ENCODE data around the gene ENTPD1. TPM values are rescaled to one million over a fixed set of nuclear protein-coding genes. Genes with fewer than 3 reads are reported as not detected.
"Not testable (repeated sequence)": the region's sequence is repeated elsewhere in the genome, so short reads cannot be mapped to it uniquely, and the experiment has no call there.

ENTPD1 gene
- total and polyA plus RNA-seq, 8 donors, result 3.7 to 56.7 (median 9.7) TPM

GRCh38 chr10:95761939-95762492, 6.1 kb downstream of the ENTPD1 start:
- H3K9me3 ChIP-seq, result no peaks in the 10 kb centered on the region
- H3K4me3 ChIP-seq, result no peak overlapping the region
- 53 to 81% (median 71%) methylated on average over 3 of the region's 3 CpGs for WGBS, 5 donors
- H3K4me1 ChIP-seq, result peaks cover 0 to 40% (median 24%) of the 10 kb centered on the region in 4 donors
- intact Hi-C loops (cut with DNase I; ENCODE audit: low total_unique reads), result no loop called here
- H3K27me3 ChIP-seq, result no peaks in the 10 kb centered on the region
- DNase-seq, result no peak
- peak overlapping the region in 1 of 5 donors; percentile 65 for H3K27ac ChIP-seq
- TF ChIP-seq POLR2A (IDR thresholded peaks at IDR 0.05) (no peak), EP300 (IDR thresholded peaks at IDR 0.05) (no peak), CTCF (IDR thresholded peaks at IDR 0.05) (no peak), POLR2AphosphoS5 (IDR thresholded peaks at IDR 0.05) (no peak)
- H3K36me3 ChIP-seq, result no peaks in the 10 kb centered on the region

GRCh38 chr10:95767884-95768556, 12.1 kb downstream of the ENTPD1 start:
- Histone ChIP-seq H3K36me3 (no peaks in the 10 kb centered on the region), H3K27ac (peak overlapping the region in 3 of 5 donors; percentile 37 to 71 (median 57)), H3K4me3 (no peak overlapping the region), H3K4me1 (peaks cover 0 to 10% (median 5%) of the 10 kb centered on the region in 4 donors), H3K27me3 (no peaks in the 10 kb centered on the region), H3K9me3 (no peaks in the 10 kb centered on the region)
- intact Hi-C loops (cut with DNase I; ENCODE audit: low total_unique reads), result no loop called here
- peak in 1 of 3 donors; percentile 33 for TF ChIP-seq POLR2AphosphoS5 (IDR thresholded peaks at IDR 0.05)
- no peak for TF ChIP-seq EP300 (IDR thresholded peaks at IDR 0.05)
- peak in 1 of 2 donors; percentile 42 for DNase-seq

- WGBS, 5 donors, result 79 to 93% (median 90%) methylated on average over 4 of the region's 4 CpGs
- H3K36me3 ChIP-seq, result no peaks in the 10 kb centered on the region
- intact Hi-C loops (cut with DNase I; ENCODE audit: low total_unique reads), result no loop called here
- H3K4me3 ChIP-seq, result no peak overlapping the region
- peak overlapping the region in 1 of 5 donors; percentile 29 for H3K27ac ChIP-seq
- DNase-seq, result no peak
- TF ChIP-seq CTCF (IDR thresholded peaks at IDR 0.05) (no peak), EP300 (IDR thresholded peaks at IDR 0.05) (no peak), POLR2A (IDR thresholded peaks at IDR 0.05) (no peak), POLR2AphosphoS5 (IDR thresholded peaks at IDR 0.05) (no peak)
- H3K27me3 ChIP-seq, result no peaks in the 10 kb centered on the region
- peaks cover 0 to 10% (median 5%) of the 10 kb centered on the region in 4 donors for H3K4me1 ChIP-seq
- peaks cover 0 to 4% (median 0%) of the 10 kb centered on the region in 4 donors for H3K9me3 ChIP-seq
These were observed 14.2 kb downstream of the ENTPD1 start for GRCh38 chr10:95770084-95770720.

- H3K9me3 ChIP-seq; H3K4me3 ChIP-seq; DNase-seq; intact Hi-C loops (cut with DNase I; ENCODE audit: low total_unique reads); H3K27ac ChIP-seq; H3K27me3 ChIP-seq; H3K36me3 ChIP-seq; H3K4me1 ChIP-seq: not testable (repeated sequence)
- WGBS, 5 donors, result 45 to 100% (median 69%) methylated on average over 2 of the region's 2 CpGs
These were observed 17.5 kb downstream of the ENTPD1 start for GRCh38 chr10:95773454-95773853.

- not testable (repeated sequence) for H3K4me1 ChIP-seq
- WGBS, 5 donors, result 85 to 93% (median 91%) methylated on average over 7 to 8 of the region's 8 CpGs
These were observed 21.7 kb downstream of the ENTPD1 start for GRCh38 chr10:95777638-95778037.

More at GRCh38 chr10:95777638-95778037, 21.7 kb downstream of the ENTPD1 start:
- H3K27me3 ChIP-seq; H3K27ac ChIP-seq; H3K4me3 ChIP-seq; H3K9me3 ChIP-seq; DNase-seq; H3K36me3 ChIP-seq; intact Hi-C loops (cut with DNase I; ENCODE audit: low total_unique reads): not testable (repeated sequence)
